Uterus (tissue), 4 donors: ENCODE measurements around the gene PTRH2. TPM values are rescaled to one million over a fixed set of nuclear protein-coding genes. Genes with fewer than 3 reads are reported as not detected.

ENCODE experiments used
- DNase-seq, 2 donors: peaks; one replicate each; pipeline ENCODE4 v3.0.0-alpha.2; 2019 to 2020
- H3K27ac ChIP-seq, 2 donors: fragments of 200-600 bp; sonication (generic); 1 replicate in 1 of 2; 2 replicates in 1 of 2; pipeline ENCODE4 v1.5.1; 2016 to 2018
- H3K27me3 ChIP-seq, 2 donors: fragments of 200-600 bp; sonication (generic); one replicate each; pipeline ENCODE4 v1.5.1; 2018 to 2019; ENCODE audit warnings: control low read depth in 1 of 2
- H3K36me3 ChIP-seq, 2 donors: fragments of 200-600 bp; sonication (generic); one replicate each; pipeline ENCODE4 v1.5.1; 2019; ENCODE audit warnings: control low read depth in 1 of 2
- H3K4me1 ChIP-seq, 2 donors: fragments of 200-600 bp; sonication (generic); one replicate each; pipeline ENCODE4 v1.5.1; 2018 to 2019; ENCODE audit warnings: control low read depth in 1 of 2
- H3K4me3 ChIP-seq, 2 donors: fragments of 200-600 bp; sonication (generic); 1 replicate in 1 of 2; 2 replicates in 1 of 2; pipeline ENCODE4 v1.5.1; 2018 to 2019; ENCODE audit warnings: mild to moderate bottlenecking in 1 of 2
- H3K9me3 ChIP-seq, 2 donors: fragments of 200-600 bp; sonication (generic); one replicate each; pipeline ENCODE4 v1.5.1; 2019; ENCODE audit warnings: control low read depth in 1 of 2
- CTCF ChIP-seq, 4 experiments: fragments of 200-600 bp in 2 of 4; fragments of 450-650 bp in 2 of 4; sonication (generic) in 2 of 4; IDR thresholded peaks; one replicate each; pipeline ENCODE4 v1.5.1; 2016 to 2019; ENCODE audit warnings: antibody characterized with exemption in 4 of 4, mild to moderate bottlenecking in 2 of 4, moderate library complexity in 1 of 4
- POLR2A ChIP-seq, 2 donors: fragments of 450-650 bp; IDR thresholded peaks; one replicate each; pipeline ENCODE4 v1.6.1; 2016; ENCODE audit warnings: antibody characterized with exemption in 2 of 2, mild to moderate bottlenecking in 1 of 2, moderate library complexity in 1 of 2
- intact Hi-C: fragments of 100-400 bp; cut with DNase I; formaldehyde crosslinking; loops from one replicate; pipeline ENCODE4 v1.15.1; 2023; ENCODE audit warnings: low total_unique reads
- total RNA-seq, 4 donors: library from RNA; depleted of rRNA in 3 of 4; stranded (reverse); fragments of >200 nt in 3 of 4; gene quantifications; one replicate each; pipeline versions ENCODE4 v1.1.0 to v1.2.4, GENCODE V29; 2014 to 2023
- donor health status: DM: yes; HTN: yes; CAD: no.

Gene PTRH2
- total RNA-seq, 4 donors from 2014 or later, result 13.2 to 31.8 (median 24.3) TPM

- intact Hi-C loops, result loop anchor here (10.0 kb wide), 1 partner anchor 82 kb away; no protein-coding TSS in a partner anchor
- no peak for DNase-seq
- Histone ChIP-seq H3K27me3 (no peaks in the 10 kb centered on the region), H3K4me1 (no peaks in the 10 kb centered on the region), H3K36me3 (no peaks in the 10 kb centered on the region), H3K9me3 (no peaks in the 10 kb centered on the region), H3K27ac (no peak overlapping the region), H3K4me3 (no peak overlapping the region)
- TF ChIP-seq CTCF (IDR thresholded peaks at IDR 0.05), result no peak
- no peak for TF ChIP-seq POLR2A (IDR thresholded peaks at IDR 0.05)
Observed at GRCh38 chr17:59752922-59753321, 45.7 kb upstream of the PTRH2 start.

- Histone ChIP-seq H3K4me3 (no peak overlapping the region), H3K4me1 (no peaks in the 10 kb centered on the region), H3K9me3 (no peaks in the 10 kb centered on the region), H3K27me3 (no peaks in the 10 kb centered on the region), H3K36me3 (no peaks in the 10 kb centered on the region), H3K27ac (no peak overlapping the region)
- no peak for DNase-seq
- TF ChIP-seq CTCF (IDR thresholded peaks at IDR 0.05) (no peak), POLR2A (IDR thresholded peaks at IDR 0.05) (no peak)
- intact Hi-C loops, result loop anchor here (10.0 kb wide), 1 partner anchor 82 kb away; no protein-coding TSS in a partner anchor
Observed at GRCh38 chr17:59752446-59752845, 45.2 kb upstream of the PTRH2 start.

- Histone ChIP-seq H3K27ac (no peak overlapping the region), H3K4me3 (no peak overlapping the region), H3K27me3 (no peaks in the 10 kb centered on the region), H3K4me1 (no peaks in the 10 kb centered on the region), H3K9me3 (no peaks in the 10 kb centered on the region), H3K36me3 (no peaks in the 10 kb centered on the region)
- TF ChIP-seq POLR2A (IDR thresholded peaks at IDR 0.05), result no peak
- no peak for TF ChIP-seq CTCF (IDR thresholded peaks at IDR 0.05)
- intact Hi-C loops, result loop anchor here (10.0 kb wide), 1 partner anchor 83 kb away; no protein-coding TSS in a partner anchor
- no peak for DNase-seq
Observed at GRCh38 chr17:59751955-59752413, 44.8 kb upstream of the PTRH2 start.

GRCh38 chr17:59748591-59748990 is 41.4 kb upstream of the PTRH2 start:
- Histone ChIP-seq H3K9me3 (no peaks in the 10 kb centered on the region), H3K27me3 (no peaks in the 10 kb centered on the region), H3K4me1 (no peaks in the 10 kb centered on the region), H3K27ac (no peak overlapping the region), H3K36me3 (no peaks in the 10 kb centered on the region), H3K4me3 (no peak overlapping the region)
- TF ChIP-seq CTCF (IDR thresholded peaks at IDR 0.05), result no peak
- no peak for TF ChIP-seq POLR2A (IDR thresholded peaks at IDR 0.05)
- intact Hi-C loops, result no loop called here
- DNase-seq, result no peak

GRCh38 chr17:59746849-59747445 is 39.7 kb upstream of the PTRH2 start:
- Histone ChIP-seq H3K4me1 (no peaks in the 10 kb centered on the region), H3K9me3 (no peaks in the 10 kb centered on the region), H3K4me3 (no peak overlapping the region), H3K27me3 (no peaks in the 10 kb centered on the region), H3K36me3 (no peaks in the 10 kb centered on the region), H3K27ac (peak overlapping the region in 1 of 2 donors; percentile 5)
- TF ChIP-seq POLR2A (IDR thresholded peaks at IDR 0.05) (no peak), CTCF (IDR thresholded peaks at IDR 0.05) (peak; percentile 60 to 69 (median 62))
- DNase-seq, result no peak
- intact Hi-C loops, result no loop called here
